CD1c-positive myeloid dendritic cell (primary cell): ENCODE data around the gene ARHGDIG.
"Not testable (repeated sequence)": the region's sequence is repeated elsewhere in the genome, so short reads cannot be mapped to it uniquely, and the experiment has no call there.

Experiments used
- DNase-seq: peaks from one replicate; pipeline ENCODE4 v3.0.0-alpha.2; 2016; ENCODE audit errors: extremely low spot score

The ARHGDIG gene

GRCh38 chr16:280552-280951 is at the start of gene ARHGDIG:
Gene ARHGDIG (plus strand): TSS chr16:280591. CDS start chr16:280681, 90 bp downstream.
- no peak for DNase-seq

GRCh38 chr16:230949-231348 is 49.4 kb upstream of the ARHGDIG start:
- no peak for DNase-seq

- DNase-seq, result peak; percentile 99
Measured at GRCh38 chr16:234468-235305, 45.7 kb upstream of the ARHGDIG start, which contains the start of gene FAM234A. Gene FAM234A (plus strand): TSS chr16:234821. CDS start chr16:254414, 19,593 bp downstream.

GRCh38 chr16:239948-240277 is 40.5 kb upstream of the ARHGDIG start:
- DNase-seq, result no peak

- DNase-seq, result no peak
Measured at GRCh38 chr16:240559-240958, 39.8 kb upstream of the ARHGDIG start.

- DNase-seq, result no peak
Measured at GRCh38 chr16:242281-242680, 38.1 kb upstream of the ARHGDIG start.

- no peak for DNase-seq
Measured at GRCh38 chr16:243348-243747, 37.0 kb upstream of the ARHGDIG start.

GRCh38 chr16:245105-245504 is 35.3 kb upstream of the ARHGDIG start:
- no peak for DNase-seq

GRCh38 chr16:247027-247426 is 33.4 kb upstream of the ARHGDIG start:
- DNase-seq, result no peak

GRCh38 chr16:249431-249830 is 31.0 kb upstream of the ARHGDIG start:
- no peak for DNase-seq

GRCh38 chr16:252366-253337 is 27.7 kb upstream of the ARHGDIG start:
- peak; percentile 9 for DNase-seq

- no peak for DNase-seq
Measured at GRCh38 chr16:253833-254232, 26.6 kb upstream of the ARHGDIG start.

GRCh38 chr16:254461-254860 is 25.9 kb upstream of the ARHGDIG start:
- DNase-seq, result no peak

GRCh38 chr16:255183-255582 is 25.2 kb upstream of the ARHGDIG start:
- DNase-seq, result no peak

- not testable (repeated sequence) for DNase-seq
Measured at GRCh38 chr16:258091-258490, 22.3 kb upstream of the ARHGDIG start.

GRCh38 chr16:259226-259625 is 21.2 kb upstream of the ARHGDIG start:
- DNase-seq, result no peak

GRCh38 chr16:259814-260253 is 20.6 kb upstream of the ARHGDIG start:
- DNase-seq, result no peak

GRCh38 chr16:260326-260725 is 20.1 kb upstream of the ARHGDIG start:
- no peak for DNase-seq

GRCh38 chr16:261031-261691 is 19.2 kb upstream of the ARHGDIG start:
- no peak for DNase-seq

GRCh38 chr16:262121-262745 is 18.2 kb upstream of the ARHGDIG start:
- no peak for DNase-seq

GRCh38 chr16:263182-263774 is 17.1 kb upstream of the ARHGDIG start:
- DNase-seq, result no peak
